ENCODE data around the gene STRN3. TPM values are rescaled to one million over a fixed set of nuclear protein-coding genes. Genes with fewer than 3 reads are reported as not detected.

STRN3 gene
- total RNA-seq, 1 donor from 2014 or later, result 39.5 TPM

GRCh38 chr14:30874120-30874998 lies 151.8 kb downstream of the STRN3 start, which contains the start of gene COCH:
TSS of gene COCH (plus strand) at chr14:30874559. CDS start at chr14:30874939, 380 bp downstream.
- Mint-ChIP-seq H3K36me3 (ENCODE audit: low read depth) (peaks cover 1% of the 10 kb centered on the region), H3K9me3 (ENCODE audit: low read depth) (no peaks in the 10 kb centered on the region), H3K27me3 (ENCODE audit: low read depth) (peaks cover 18% of the 10 kb centered on the region), H3K4me3 (ENCODE audit: unreplicated experiment) (peak within 1 kb of the TSS; percentile 70), H3K4me1 (ENCODE audit: low read depth) (peaks cover 6% of the 10 kb centered on the region), H3K27ac (ENCODE audit: unreplicated experiment) (no peak within 1 kb of the TSS)
- peak; percentile 73 for TF ChIP-seq CTCF (IDR thresholded peaks at IDR 0.05)
- DNase-seq (ENCODE audit: low spot score), result peak; percentile 89

GRCh38 chr14:30873308-30874119 lies 152.7 kb downstream of the STRN3 start:
- H3K4me3 Mint-ChIP-seq (ENCODE audit: unreplicated experiment), result peak overlapping the region; percentile 62

GRCh38 chr14:30872602-30873001 lies 153.6 kb downstream of the STRN3 start:
- no peak for TF ChIP-seq CTCF (IDR thresholded peaks at IDR 0.05)
- no peak overlapping the region for H3K27ac Mint-ChIP-seq (ENCODE audit: unreplicated experiment)
- H3K9me3 Mint-ChIP-seq (ENCODE audit: low read depth), result no peaks in the 10 kb centered on the region
- peaks cover 18% of the 10 kb centered on the region for H3K27me3 Mint-ChIP-seq (ENCODE audit: low read depth)
- H3K36me3 Mint-ChIP-seq (ENCODE audit: low read depth), result peaks cover 1% of the 10 kb centered on the region
- no peak overlapping the region for H3K4me3 Mint-ChIP-seq (ENCODE audit: unreplicated experiment)
- H3K4me1 Mint-ChIP-seq (ENCODE audit: low read depth), result peaks cover 6% of the 10 kb centered on the region
- DNase-seq (ENCODE audit: low spot score), result no peak

More at GRCh38 chr14:30873308-30874119, 152.7 kb downstream of the STRN3 start:
- peaks cover 6% of the 10 kb centered on the region for H3K4me1 Mint-ChIP-seq (ENCODE audit: low read depth)
- no peak overlapping the region for H3K27ac Mint-ChIP-seq (ENCODE audit: unreplicated experiment)
- peaks cover 18% of the 10 kb centered on the region for H3K27me3 Mint-ChIP-seq (ENCODE audit: low read depth)
- TF ChIP-seq CTCF (IDR thresholded peaks at IDR 0.05), result no peak
- peaks cover 1% of the 10 kb centered on the region for H3K36me3 Mint-ChIP-seq (ENCODE audit: low read depth)
- H3K9me3 Mint-ChIP-seq (ENCODE audit: low read depth), result no peaks in the 10 kb centered on the region
- DNase-seq (ENCODE audit: low spot score), result no peak

- DNase-seq (ENCODE audit: low spot score), result no peak
- H3K4me1 Mint-ChIP-seq (ENCODE audit: low read depth), result no peaks in the 10 kb centered on the region
- peaks cover 14% of the 10 kb centered on the region for H3K27me3 Mint-ChIP-seq (ENCODE audit: low read depth)
- peaks cover 1% of the 10 kb centered on the region for H3K36me3 Mint-ChIP-seq (ENCODE audit: low read depth)
- H3K27ac Mint-ChIP-seq (ENCODE audit: unreplicated experiment), result no peak overlapping the region
- TF ChIP-seq CTCF (IDR thresholded peaks at IDR 0.05), result no peak
- H3K9me3 Mint-ChIP-seq (ENCODE audit: low read depth), result no peaks in the 10 kb centered on the region
- no peak overlapping the region for H3K4me3 Mint-ChIP-seq (ENCODE audit: unreplicated experiment)
These were observed 156.5 kb downstream of the STRN3 start for GRCh38 chr14:30869551-30870155.

GRCh38 chr14:30868736-30869135 lies 157.4 kb downstream of the STRN3 start:
- H3K4me1 Mint-ChIP-seq (ENCODE audit: low read depth), result no peaks in the 10 kb centered on the region
- H3K4me3 Mint-ChIP-seq (ENCODE audit: unreplicated experiment), result no peak overlapping the region
- peaks cover 1% of the 10 kb centered on the region for H3K36me3 Mint-ChIP-seq (ENCODE audit: low read depth)
- H3K9me3 Mint-ChIP-seq (ENCODE audit: low read depth), result no peaks in the 10 kb centered on the region
- peaks cover 17% of the 10 kb centered on the region for H3K27me3 Mint-ChIP-seq (ENCODE audit: low read depth)
- TF ChIP-seq CTCF (IDR thresholded peaks at IDR 0.05), result no peak
- no peak for DNase-seq (ENCODE audit: low spot score)
- H3K27ac Mint-ChIP-seq (ENCODE audit: unreplicated experiment), result no peak overlapping the region

Data from chondrocyte (in vitro differentiated cells).